ENCODE results near the gene GOT2. TPM values are rescaled to one million over a fixed set of nuclear protein-coding genes. Genes with fewer than 3 reads are reported as not detected.

The GOT2 gene
- total RNA-seq, 1 experiment from 2014 or later, result 59.0 TPM

Small RNA genes within 50 kb of the gene (small RNA-seq; reads per million reads assigned to genes)
- gene RN7SL143P (not detected), gene RNU6-1155P (not detected)

Other genes starting within 250 kb of the GOT2 start
- gene NDRG4, start 234.2 kb downstream of the GOT2 start, total RNA-seq (2014; rRNA removed; shearing (Covaris generic)), result 1.8 and 2.1 TPM in 2 replicates
- 66.1 and 83.3 TPM in 2 replicates for gene SETD6, start 218.8 kb downstream of the GOT2 start, total RNA-seq (2014; rRNA removed; shearing (Covaris generic))
- 156 and 170 TPM in 2 replicates for gene CNOT1, start 104.5 kb downstream of the GOT2 start, total RNA-seq (2014; rRNA removed; shearing (Covaris generic))
- gene SLC38A7, start 49.5 kb downstream of the GOT2 start, total RNA-seq (2014; rRNA removed; shearing (Covaris generic)), result 11.0 and 21.6 TPM in 2 replicates

Measured in HT-29 (cell line).